Astrocyte of the cerebellum (primary cell): ENCODE results near the gene PLEKHS1.

ENCODE experiments used
- DNase-seq: peaks from one replicate; pipeline ENCODE4 v3.0.0-alpha.2; 2011; ENCODE audit warnings: low read depth
- H3K4me3 ChIP-seq: 2 replicates; pipeline ENCODE4 v1.5.1; 2011; ENCODE audit warnings: mild to moderate bottlenecking, low read depth, low read length, moderate library complexity
- in situ Hi-C: cut with HindIII; loops from 2 replicates; pipeline ENCODE4 v1.10.0; 2017; ENCODE audit warnings: low sequenced_read_pairs
- TF ChIP-seq, protein P1 (sequence below): IDR thresholded peaks from 2 replicates; pipeline ENCODE4 v1.5.1; 2012; ENCODE audit warnings: low read length, low read depth, moderate library complexity, mild to moderate bottlenecking; ENCODE audit errors: missing control alignments

Gene PLEKHS1

DNA sequence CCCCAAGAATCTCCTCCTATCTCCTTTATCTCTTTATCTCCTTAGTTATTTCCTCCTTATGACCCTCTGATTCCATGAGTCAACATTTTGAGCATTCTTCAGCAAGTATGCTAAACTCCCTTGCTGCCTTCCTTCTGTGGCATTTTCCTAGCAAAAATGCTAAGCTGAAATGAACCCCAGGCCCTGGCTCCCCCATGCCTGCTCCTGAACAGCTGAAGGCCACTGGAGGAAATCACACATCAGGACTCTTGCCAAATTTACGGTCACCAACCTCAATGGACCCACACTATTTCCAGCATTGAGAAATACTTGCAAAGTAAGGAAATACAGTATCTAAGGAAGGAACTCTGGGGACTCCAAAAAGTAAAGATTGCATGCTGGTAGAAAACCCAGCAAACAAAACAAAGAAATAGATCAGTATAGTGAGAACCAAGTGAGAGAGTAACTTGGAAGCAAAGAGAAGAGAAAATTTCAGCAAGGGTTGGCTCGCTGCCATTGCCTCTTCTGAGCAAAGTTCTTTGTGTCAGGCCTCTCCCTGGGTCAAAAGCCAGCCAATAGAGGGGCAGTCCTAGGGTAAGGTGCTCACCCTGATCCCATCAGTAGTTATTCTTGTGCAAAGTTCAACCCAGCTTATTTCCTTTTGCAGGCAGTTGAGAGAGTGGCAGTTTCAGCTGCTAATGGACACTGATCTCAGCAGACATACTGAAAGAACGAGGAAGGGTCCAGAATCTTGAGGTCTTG lies 5.1 kb upstream of the PLEKHS1 start:
- H3K4me3 ChIP-seq, result no peak overlapping the region
- in situ Hi-C loops, result no loop called here
- DNase-seq, result no peak
- TF ChIP-seq, protein P1, sequence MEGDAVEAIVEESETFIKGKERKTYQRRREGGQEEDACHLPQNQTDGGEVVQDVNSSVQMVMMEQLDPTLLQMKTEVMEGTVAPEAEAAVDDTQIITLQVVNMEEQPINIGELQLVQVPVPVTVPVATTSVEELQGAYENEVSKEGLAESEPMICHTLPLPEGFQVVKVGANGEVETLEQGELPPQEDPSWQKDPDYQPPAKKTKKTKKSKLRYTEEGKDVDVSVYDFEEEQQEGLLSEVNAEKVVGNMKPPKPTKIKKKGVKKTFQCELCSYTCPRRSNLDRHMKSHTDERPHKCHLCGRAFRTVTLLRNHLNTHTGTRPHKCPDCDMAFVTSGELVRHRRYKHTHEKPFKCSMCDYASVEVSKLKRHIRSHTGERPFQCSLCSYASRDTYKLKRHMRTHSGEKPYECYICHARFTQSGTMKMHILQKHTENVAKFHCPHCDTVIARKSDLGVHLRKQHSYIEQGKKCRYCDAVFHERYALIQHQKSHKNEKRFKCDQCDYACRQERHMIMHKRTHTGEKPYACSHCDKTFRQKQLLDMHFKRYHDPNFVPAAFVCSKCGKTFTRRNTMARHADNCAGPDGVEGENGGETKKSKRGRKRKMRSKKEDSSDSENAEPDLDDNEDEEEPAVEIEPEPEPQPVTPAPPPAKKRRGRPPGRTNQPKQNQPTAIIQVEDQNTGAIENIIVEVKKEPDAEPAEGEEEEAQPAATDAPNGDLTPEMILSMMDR, result no peak

DNA sequence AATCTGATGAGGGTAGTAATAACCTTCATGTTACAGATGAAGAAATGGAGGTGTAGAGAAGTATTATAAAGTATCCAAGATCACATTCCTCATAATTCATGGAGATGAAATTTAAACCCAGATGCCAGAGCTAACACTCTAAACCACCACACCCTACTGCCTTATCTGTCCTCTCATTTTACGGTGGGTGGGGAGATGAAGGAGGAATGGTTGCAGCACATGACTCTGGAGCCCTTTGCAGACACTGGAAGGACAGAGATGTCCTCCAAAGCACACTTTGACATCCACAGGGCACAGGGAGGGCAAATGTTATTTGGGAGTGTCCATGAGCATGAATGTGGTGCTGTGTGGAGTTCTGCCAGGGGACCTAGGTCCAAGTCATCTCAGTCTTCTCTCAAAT lies 1.1 kb downstream of the PLEKHS1 start:
- TF ChIP-seq, protein P1, result no peak

DNA sequence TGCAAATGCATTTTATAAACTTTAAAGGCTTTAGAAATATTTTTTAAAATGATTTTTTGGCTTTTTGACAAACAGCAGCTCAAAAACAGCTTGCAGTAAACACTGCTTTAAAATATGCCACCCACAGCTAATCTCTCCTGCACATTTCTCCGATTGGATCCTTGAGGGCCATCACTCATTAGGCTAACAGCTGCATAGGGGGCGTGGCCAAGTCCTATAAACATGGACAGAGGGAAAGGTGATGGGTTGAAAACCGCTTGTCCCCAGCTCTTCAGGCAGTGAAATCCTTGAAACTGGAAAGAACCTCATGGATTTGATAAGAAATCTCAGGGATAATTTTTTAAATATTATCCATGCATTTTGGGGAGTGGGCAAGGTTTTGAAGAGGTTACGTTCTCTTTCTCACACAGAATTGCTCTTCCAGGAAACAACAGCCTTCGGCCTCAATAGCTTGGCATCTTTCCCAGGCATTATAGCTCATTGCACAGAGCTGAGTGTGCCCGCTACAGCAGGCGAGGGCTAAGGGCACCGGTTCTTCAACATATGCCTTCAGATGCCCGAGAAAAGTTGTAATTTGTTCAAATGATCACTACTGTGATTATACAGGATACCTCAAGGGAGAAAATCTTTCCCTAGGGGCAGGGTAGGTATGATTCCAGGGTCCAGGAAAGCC lies 1.7 kb downstream of the PLEKHS1 start:
- in situ Hi-C loops, result no loop called here
- DNase-seq, result no peak
- TF ChIP-seq, protein P1, result no peak
- H3K4me3 ChIP-seq, result no peak overlapping the region

More for the DNA sequence above, 1.1 kb downstream of the PLEKHS1 start:
- in situ Hi-C loops, result no loop called here
- DNase-seq, result no peak
- no peak overlapping the region for H3K4me3 ChIP-seq

DNA sequence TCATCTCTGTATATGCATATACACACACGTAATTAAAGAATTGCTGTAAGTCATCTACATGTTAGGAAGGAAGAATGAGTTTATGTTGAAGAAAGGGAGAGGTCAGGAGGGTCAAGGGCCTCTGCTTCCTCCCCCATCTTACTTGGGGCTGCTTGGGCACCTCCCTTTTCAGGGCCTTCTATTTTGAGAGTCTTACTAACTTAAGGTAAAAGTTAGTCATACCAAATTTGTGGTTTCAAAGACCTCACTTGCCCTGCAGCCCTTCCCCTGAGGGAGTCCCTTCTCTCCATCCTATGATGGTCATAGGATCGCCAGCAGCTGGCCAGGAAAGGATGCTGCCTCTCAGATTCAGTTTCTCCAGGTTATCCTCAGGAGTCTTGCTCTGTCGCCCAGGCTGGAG lies 2.6 kb downstream of the PLEKHS1 start:
- in situ Hi-C loops, result no loop called here
- TF ChIP-seq, protein P1, result no peak
- no peak overlapping the region for H3K4me3 ChIP-seq
- DNase-seq, result no peak

DNA sequence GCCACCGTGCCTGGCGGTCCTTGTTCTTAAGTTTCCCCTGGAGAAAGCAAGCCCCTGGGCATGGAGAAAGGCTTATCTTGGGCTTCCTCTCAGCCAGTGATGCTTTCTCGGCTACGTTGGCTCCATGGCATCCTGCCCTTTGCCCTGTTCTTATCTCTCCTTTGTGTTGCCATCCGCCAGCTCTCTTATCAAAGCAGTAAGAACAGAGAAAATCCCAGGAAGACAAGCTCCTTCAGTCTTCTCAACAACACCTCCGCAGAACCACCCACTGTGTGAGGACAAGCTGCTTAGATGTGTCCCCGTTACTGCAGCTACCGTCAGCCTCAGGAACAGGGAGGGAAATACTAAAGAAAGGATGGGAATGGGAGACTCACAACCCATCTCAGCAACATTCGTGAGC lies 3.3 kb downstream of the PLEKHS1 start:
- no peak overlapping the region for H3K4me3 ChIP-seq
- in situ Hi-C loops, result no loop called here
- TF ChIP-seq, protein P1, result no peak
- DNase-seq, result no peak

DNA sequence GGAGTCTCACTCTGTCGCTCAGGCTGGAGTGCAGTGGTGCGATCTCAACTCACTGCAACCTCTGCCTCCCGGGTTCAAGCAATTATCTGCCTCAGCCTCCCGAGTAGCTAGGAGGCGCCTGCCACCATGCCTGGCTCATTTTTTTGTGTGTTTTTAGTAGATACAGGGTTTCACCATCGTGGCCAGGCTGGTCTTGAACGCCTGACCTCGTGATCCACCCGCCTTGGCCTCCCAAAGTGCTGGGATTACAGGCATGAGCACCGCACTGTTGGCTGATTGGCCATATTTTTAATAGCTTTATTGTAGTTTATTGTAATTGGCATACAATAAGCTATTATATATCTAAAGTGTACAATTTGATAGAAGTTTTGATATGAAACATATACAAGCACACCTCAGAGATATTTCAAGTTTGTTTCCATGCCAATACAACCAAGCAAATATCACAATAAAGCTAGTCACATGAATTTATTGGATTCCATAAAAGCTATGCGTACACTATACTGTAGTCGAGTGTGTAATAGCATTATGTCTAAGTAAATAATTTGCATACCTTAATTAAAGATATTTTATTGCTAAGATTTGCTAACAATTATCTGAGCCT lies 5.6 kb downstream of the PLEKHS1 start:
- no peak for DNase-seq
- in situ Hi-C loops, result no loop called here
- TF ChIP-seq, protein P1, result no peak
- no peak overlapping the region for H3K4me3 ChIP-seq
